MCF 10A (cell line): ENCODE data around the gene RNPS1. TPM values are rescaled to one million over a fixed set of nuclear protein-coding genes. Genes with fewer than 3 reads are reported as not detected.

Experiments used
- BruUV-seq: library from RNA; stranded (reverse); fragments of 400-500 nt; replicated peaks from 2 replicates; lab custom pipeline; 2021; lab: Mats Ljungman, UMichigan
- CTCF ChIA-PET: fragments of 300-600 bp; sonication (Branson Sonifier 250); formaldehyde crosslinking; extraction: SDS; loops from one replicate; lab custom pipeline; 2021; ENCODE audit warnings: antibody characterized with exemption, inconsistent platforms; lab: Yijun Ruan, JAX
- POLR2A ChIA-PET: fragments of 300-600, 350-650 bp; sonication (Branson Sonifier 250); formaldehyde crosslinking; extraction: SDS; loops from one replicate; lab custom pipeline; 2020; ENCODE audit warnings: antibody characterized with exemption, inconsistent platforms; lab: Yijun Ruan, JAX
- DNase-seq: peaks from one replicate; pipeline ENCODE4 v3.0.0-alpha.2; 2018; ENCODE audit not compliant: unreplicated experiment
- H3K27ac Mint-ChIP-seq: one replicate; pipeline ENCODE4 v1.8.0; 2022; ENCODE audit warnings: mild to moderate bottlenecking, low read depth, mixed read lengths; ENCODE audit not compliant: unreplicated experiment
- H3K27me3 Mint-ChIP-seq: one replicate; pipeline ENCODE4 v1.8.0; 2022; ENCODE audit warnings: mixed read lengths; ENCODE audit not compliant: insufficient read depth, unreplicated experiment
- H3K36me3 Mint-ChIP-seq: one replicate; pipeline ENCODE4 v1.8.0; 2022; ENCODE audit warnings: mild to moderate bottlenecking, moderate library complexity, mixed read lengths; ENCODE audit not compliant: insufficient read depth, unreplicated experiment
- H3K4me1 Mint-ChIP-seq: one replicate; pipeline ENCODE4 v1.8.0; 2022; ENCODE audit warnings: mixed read lengths; ENCODE audit not compliant: insufficient read depth, unreplicated experiment
- H3K4me3 Mint-ChIP-seq: one replicate; pipeline ENCODE4 v1.8.0; 2022; ENCODE audit warnings: mild to moderate bottlenecking, moderate library complexity, mixed read lengths; ENCODE audit not compliant: unreplicated experiment
- H3K9me3 Mint-ChIP-seq: one replicate; pipeline ENCODE4 v1.8.0; 2022; ENCODE audit warnings: mixed read lengths; ENCODE audit not compliant: unreplicated experiment
- CTCF ChIP-seq: fragments of 200-600 bp; IDR thresholded peaks from one replicate; pipeline ENCODE4 v1.8.0; 2022; ENCODE audit warnings: antibody characterized with exemption, mild to moderate bottlenecking; ENCODE audit not compliant: unreplicated experiment
- intact Hi-C: fragments of 100-400 bp; cut with micrococcal nuclease; formaldehyde crosslinking; loops from 2 replicates; pipeline ENCODE4 v1.14.1; 2022
- total RNA-seq: library from RNA; stranded (reverse); gene quantifications from 2 replicates; pipeline ENCODE4 v1.2.3, GENCODE V29; 2022

RNPS1 gene
- total RNA-seq, 1 experiment from 2014 or later, result 245 TPM

- DNase-seq, result no peak
- no peak for TF ChIP-seq CTCF
- ChIA-PET POLR2A (interaction anchor here (2.1 to 4.0 kb wide), 4 partner anchors 7 to 52 kb away, joined by 6 to 27 read pairs (median 22); partner anchors contain the start of genes PGP and TRAF7), CTCF (interaction anchor here (0.5 to 1.3 kb wide), 4 partner anchors 45 to 309 kb away, joined by 3 to 4 read pairs (median 3); no protein-coding TSS in a partner anchor)
- intact Hi-C loops, result no loop called here
- peaks cover 33% of the 10 kb centered on the region for H3K36me3 Mint-ChIP-seq
- H3K4me3 Mint-ChIP-seq, result peak overlapping the region; percentile 68
- H3K9me3 Mint-ChIP-seq, result no peaks in the 10 kb centered on the region
- H3K4me1 Mint-ChIP-seq, result peaks cover 18% of the 10 kb centered on the region
- H3K27ac Mint-ChIP-seq, result peak overlapping the region; percentile 71
- H3K27me3 Mint-ChIP-seq, result no peaks in the 10 kb centered on the region
- no TSS peak for BruUV-seq
Measured at GRCh38 chr16:2206780-2207433, 61.0 kb downstream of the RNPS1 start.

- H3K4me1 Mint-ChIP-seq, result peaks cover 15% of the 10 kb centered on the region
- H3K27me3 Mint-ChIP-seq, result no peaks in the 10 kb centered on the region
- H3K4me3 Mint-ChIP-seq, result peak overlapping the region; percentile 68
- intact Hi-C loops, result no loop called here
- CTCF ChIA-PET, result interaction anchor here (0.5 to 1.3 kb wide), 4 partner anchors 46 to 309 kb away, joined by 3 to 4 read pairs (median 3); no protein-coding TSS in a partner anchor
- peaks cover 33% of the 10 kb centered on the region for H3K36me3 Mint-ChIP-seq
- no peak for DNase-seq
- TF ChIP-seq CTCF, result no peak
- POLR2A ChIA-PET, result interaction anchor here (1.1 to 4.0 kb wide), 8 partner anchors 8 to 51 kb away, joined by 3 to 27 read pairs (median 8); partner anchors contain the start of genes ECI1, PGP and TRAF7
- H3K27ac Mint-ChIP-seq, result peak overlapping the region; percentile 63
- BruUV-seq, result no TSS peak
- no peaks in the 10 kb centered on the region for H3K9me3 Mint-ChIP-seq
Measured at GRCh38 chr16:2206420-2206779, 61.5 kb downstream of the RNPS1 start.

- no TSS peak for BruUV-seq
- no peak for TF ChIP-seq CTCF
- no peak for DNase-seq
- H3K9me3 Mint-ChIP-seq, result no peaks in the 10 kb centered on the region
- H3K36me3 Mint-ChIP-seq, result peaks cover 33% of the 10 kb centered on the region
- peak overlapping the region; percentile 68 for H3K4me3 Mint-ChIP-seq
- H3K27ac Mint-ChIP-seq, result peak overlapping the region; percentile 63
- CTCF ChIA-PET, result interaction anchor here (0.6 kb wide), 1 partner anchor 24 kb away, joined by 3 read pairs; no protein-coding TSS in a partner anchor
- H3K27me3 Mint-ChIP-seq, result no peaks in the 10 kb centered on the region
- peaks cover 15% of the 10 kb centered on the region for H3K4me1 Mint-ChIP-seq
- intact Hi-C loops, result no loop called here
- POLR2A ChIA-PET, result interaction anchor here (0.7 to 4.0 kb wide), 12 partner anchors 8 to 272 kb away, joined by 3 to 27 read pairs (median 5); partner anchors contain the start of genes E4F1, ECI1, PGP and TRAF7
Measured at GRCh38 chr16:2205967-2206313, 62.0 kb downstream of the RNPS1 start.
